Erythroblast (primary cell): Measurements from ENCODE around the gene UNC13C.

Experiments
- DNase-seq, 2 experiments: peaks; one replicate each; lab custom pipeline; 2025; lab: John Stamatoyannopoulos, UW
- GATA1 ChIP-seq: IDR thresholded peaks from 2 replicates; pipeline ENCODE4 v1.6.1; 2011; ENCODE audit warnings: low read depth, mild to moderate bottlenecking, control low read depth, low read length, moderate library complexity
- POLR2A ChIP-seq: IDR thresholded peaks from 2 replicates; pipeline ENCODE4 v1.6.1; 2011; ENCODE audit warnings: mild to moderate bottlenecking, low read length

The UNC13C gene

GRCh38 chr15:53982876-53983275 is 4.6 kb downstream of the UNC13C start:
- no peak for DNase-seq
- TF ChIP-seq GATA1 (no peak), POLR2A (no peak)

GRCh38 chr15:53984221-53984620 is 6.0 kb downstream of the UNC13C start:
- no peak for DNase-seq
- TF ChIP-seq GATA1 (no peak), POLR2A (no peak)

GRCh38 chr15:53985562-53985961 is 7.3 kb downstream of the UNC13C start:
- TF ChIP-seq GATA1: no peak
- no peak for TF ChIP-seq POLR2A
- no peak for DNase-seq

GRCh38 chr15:53987480-53987879 is 9.2 kb downstream of the UNC13C start:
- no peak for DNase-seq
- TF ChIP-seq POLR2A (no peak), GATA1 (no peak)

GRCh38 chr15:54007256-54007655 is 29.0 kb downstream of the UNC13C start:
- TF ChIP-seq GATA1: no peak
- TF ChIP-seq POLR2A: no peak
- DNase-seq: no peak

- DNase-seq: no peak
- TF ChIP-seq POLR2A: no peak
- TF ChIP-seq GATA1: no peak
Measured at GRCh38 chr15:54011656-54012055, 33.4 kb downstream of the UNC13C start.

- TF ChIP-seq GATA1 (no peak), POLR2A (no peak)
- DNase-seq: no peak
Measured at GRCh38 chr15:54014067-54014655, 35.9 kb downstream of the UNC13C start.

- no peak for TF ChIP-seq POLR2A
- no peak for TF ChIP-seq GATA1
Measured at GRCh38 chr15:54017251-54017650, 39.0 kb downstream of the UNC13C start.

GRCh38 chr15:54017959-54018358 is 39.7 kb downstream of the UNC13C start:
- TF ChIP-seq POLR2A (no peak), GATA1 (no peak)
- no peak for DNase-seq

More at GRCh38 chr15:54017251-54017650, 39.0 kb downstream of the UNC13C start:
- DNase-seq: no peak

- DNase-seq: no peak
- TF ChIP-seq POLR2A (no peak), GATA1 (no peak)
Measured at GRCh38 chr15:54026258-54026657, 48.0 kb downstream of the UNC13C start.

- DNase-seq: no peak
- TF ChIP-seq POLR2A (no peak), GATA1 (no peak)
Measured at GRCh38 chr15:54026891-54027290, 48.6 kb downstream of the UNC13C start.

GRCh38 chr15:54029081-54029480 is 50.8 kb downstream of the UNC13C start:
- no peak for DNase-seq
- TF ChIP-seq GATA1: no peak
- no peak for TF ChIP-seq POLR2A

GRCh38 chr15:54032066-54032465 is 53.8 kb downstream of the UNC13C start:
- no peak for TF ChIP-seq GATA1
- no peak for TF ChIP-seq POLR2A
- no peak for DNase-seq

- no peak for DNase-seq
- TF ChIP-seq POLR2A: no peak
- TF ChIP-seq GATA1: no peak
Measured at GRCh38 chr15:54033356-54033860, 55.2 kb downstream of the UNC13C start.
